Endothelial cell of umbilical vein (primary cell): ENCODE results near the gene CCNE1.

Experiments
- CTCF ChIP-seq, 2 donors: IDR thresholded peaks; 1 replicate in 1 of 2; 2 replicates in 1 of 2; pipeline ENCODE4 v1.5.1; 2011; ENCODE audit warnings: low read length in 2 of 2, mild to moderate bottlenecking in 2 of 2, moderate library complexity in 2 of 2, control low read depth in 1 of 2, inconsistent platforms in 1 of 2, low read depth in 1 of 2; ENCODE audit not compliant: insufficient read depth in 1 of 2; ENCODE audit errors: extremely low read depth in 1 of 2
- POLR2AphosphoS5 ChIP-seq: IDR thresholded peaks from 2 replicates; pipeline ENCODE4 v1.6.1; 2012; ENCODE audit warnings: low read depth, mild to moderate bottlenecking, control low read depth, low read length, moderate library complexity; ENCODE audit not compliant: insufficient read depth

GRCh38 chr19:29768166-29768565, 43.6 kb upstream of the CCNE1 start:
- TF ChIP-seq CTCF (IDR thresholded peaks at IDR 0.05; ENCODE audit: extremely low read depth in 1 of 2, insufficient read depth in 1 of 2, low read depth in 1 of 2, low read length in 2 of 2) (no peak), POLR2AphosphoS5 (no peak)
